Activated CD8-positive, alpha-beta T cell treated with anti-CD3 and anti-CD28 coated beads, Interleukin-2, amount 10 ng/mL, durations not matched to agents 7 days and 5 days (primary cell): ENCODE data around the gene FRMD4B. TPM values are rescaled to one million over a fixed set of nuclear protein-coding genes. Genes with fewer than 3 reads are reported as not detected.

Experiments
- ATAC-seq: fragments of 150-1000 bp; cut with Tn5 transposase; one replicate; pipeline ENCODE4 v1.10.0; 2021; ENCODE audit warnings: moderate library complexity
- CTCF ChIA-PET: fragments of 350-600 bp; sonication (Branson Sonifier 250); formaldehyde crosslinking; loops from one replicate; lab custom pipeline; 2021; ENCODE audit warnings: antibody characterized with exemption; lab: Charles Lee
- POLR2A ChIA-PET: fragments of 350-600 bp; sonication (Branson Sonifier 250); formaldehyde crosslinking; loops from one replicate; lab custom pipeline; 2021; ENCODE audit warnings: antibody characterized with exemption; lab: Charles Lee
- DNase-seq: peaks from one replicate; pipeline ENCODE4 v3.0.0-alpha.2; 2020
- H3K27ac Mint-ChIP-seq: one replicate; pipeline ENCODE4 v1.8.0; 2021; ENCODE audit warnings: mild to moderate bottlenecking, mixed read lengths
- H3K27me3 Mint-ChIP-seq: one replicate; pipeline ENCODE4 v1.8.0; 2021; ENCODE audit warnings: low read depth, mixed read lengths
- H3K36me3 Mint-ChIP-seq: one replicate; pipeline ENCODE4 v1.8.0; 2021; ENCODE audit warnings: low read depth, mixed read lengths
- H3K4me1 Mint-ChIP-seq: one replicate; pipeline ENCODE4 v1.8.0; 2021; ENCODE audit warnings: low read depth, mixed read lengths
- H3K4me3 Mint-ChIP-seq: one replicate; pipeline ENCODE4 v1.8.0; 2021; ENCODE audit warnings: mild to moderate bottlenecking, mixed read lengths
- H3K9me3 Mint-ChIP-seq: one replicate; pipeline ENCODE4 v1.8.0; 2022; ENCODE audit warnings: mixed read lengths; ENCODE audit not compliant: insufficient read depth
- total RNA-seq, 2 experiments: library from RNA; stranded (reverse); gene quantifications; one replicate each; pipeline ENCODE4 v1.2.3, GENCODE V29; 2021

Gene FRMD4B
- total RNA-seq, 2 experiments from 2014 or later, result 7.7 to 8.2 TPM

- Mint-ChIP-seq H3K9me3 (no peaks in the 10 kb centered on the region), H3K4me3 (no peak overlapping the region), H3K27me3 (peaks cover 31% of the 10 kb centered on the region), H3K4me1 (no peaks in the 10 kb centered on the region), H3K27ac (no peak overlapping the region), H3K36me3 (no peaks in the 10 kb centered on the region)
- DNase-seq (no peak), ATAC-seq (no peak)
- POLR2A ChIA-PET, result no interaction called here
- CTCF ChIA-PET, result no interaction called here
Measured at GRCh38 chr3:69137412-69137811, 248.5 kb downstream of the FRMD4B start.

GRCh38 chr3:69137005-69137404 lies 248.9 kb downstream of the FRMD4B start:
- no peaks in the 10 kb centered on the region for H3K4me1 Mint-ChIP-seq
- DNase-seq, result no peak
- H3K27ac Mint-ChIP-seq, result no peak overlapping the region
- no peaks in the 10 kb centered on the region for H3K36me3 Mint-ChIP-seq
- H3K27me3 Mint-ChIP-seq, result peaks cover 29% of the 10 kb centered on the region
- H3K4me3 Mint-ChIP-seq, result no peak overlapping the region
- ATAC-seq, result no peak
- ChIA-PET CTCF (interaction anchor here (2.1 kb wide), 1 partner anchor 11 kb away, joined by 4 read pairs; no protein-coding TSS in a partner anchor), POLR2A (no interaction called here)
- no peaks in the 10 kb centered on the region for H3K9me3 Mint-ChIP-seq

GRCh38 chr3:69130689-69131088 lies 255.2 kb downstream of the FRMD4B start:
- POLR2A ChIA-PET, result no interaction called here
- no peaks in the 10 kb centered on the region for H3K36me3 Mint-ChIP-seq
- no peak overlapping the region for H3K4me3 Mint-ChIP-seq
- H3K9me3 Mint-ChIP-seq, result no peaks in the 10 kb centered on the region
- no peaks in the 10 kb centered on the region for H3K4me1 Mint-ChIP-seq
- peaks cover 24% of the 10 kb centered on the region for H3K27me3 Mint-ChIP-seq
- CTCF ChIA-PET, result interaction anchor here (0.6 to 3.2 kb wide), 3 partner anchors 10 to 177 kb away, joined by 4 to 20 read pairs (median 4); no protein-coding TSS in a partner anchor
- H3K27ac Mint-ChIP-seq, result no peak overlapping the region
- no peak for DNase-seq
- no peak for ATAC-seq

- CTCF ChIA-PET, result interaction anchor here (3.2 kb wide), 1 partner anchor 8 kb away, joined by 20 read pairs; no protein-coding TSS in a partner anchor
- DNase-seq, result no peak
- POLR2A ChIA-PET, result no interaction called here
- H3K4me3 Mint-ChIP-seq, result no peak overlapping the region
- H3K27me3 Mint-ChIP-seq, result peaks cover 19% of the 10 kb centered on the region
- no peaks in the 10 kb centered on the region for H3K36me3 Mint-ChIP-seq
- ATAC-seq, result no peak
- no peaks in the 10 kb centered on the region for H3K4me1 Mint-ChIP-seq
- H3K9me3 Mint-ChIP-seq, result no peaks in the 10 kb centered on the region
- H3K27ac Mint-ChIP-seq, result no peak overlapping the region
Measured at GRCh38 chr3:69129531-69129930, 256.4 kb downstream of the FRMD4B start.

- no peak overlapping the region for H3K27ac Mint-ChIP-seq
- no peak overlapping the region for H3K4me3 Mint-ChIP-seq
- no peaks in the 10 kb centered on the region for H3K4me1 Mint-ChIP-seq
- POLR2A ChIA-PET, result no interaction called here
- no peaks in the 10 kb centered on the region for H3K36me3 Mint-ChIP-seq
- peaks cover 19% of the 10 kb centered on the region for H3K27me3 Mint-ChIP-seq
- no peak for DNase-seq
- no peak for ATAC-seq
- CTCF ChIA-PET, result interaction anchor here (1.2 to 3.5 kb wide), 2 partner anchors 33 to 179 kb away, joined by 5 to 25 read pairs; no protein-coding TSS in a partner anchor
- no peaks in the 10 kb centered on the region for H3K9me3 Mint-ChIP-seq
Measured at GRCh38 chr3:69128509-69128908, 257.4 kb downstream of the FRMD4B start.

- ChIA-PET CTCF (interaction anchor here (3.5 kb wide), 1 partner anchor 180 kb away, joined by 25 read pairs; no protein-coding TSS in a partner anchor), POLR2A (no interaction called here)
- ATAC-seq, result no peak
- Mint-ChIP-seq H3K27me3 (peaks cover 19% of the 10 kb centered on the region), H3K4me3 (no peak overlapping the region), H3K4me1 (no peaks in the 10 kb centered on the region), H3K27ac (no peak overlapping the region), H3K36me3 (no peaks in the 10 kb centered on the region), H3K9me3 (no peaks in the 10 kb centered on the region)
- DNase-seq, result no peak
Measured at GRCh38 chr3:69126999-69127398, 258.9 kb downstream of the FRMD4B start.

- no peak for DNase-seq
- CTCF ChIA-PET, result interaction anchor here (0.8 to 3.5 kb wide), 4 partner anchors 10 to 181 kb away, joined by 4 to 25 read pairs (median 4); no protein-coding TSS in a partner anchor
- Mint-ChIP-seq H3K27me3 (peaks cover 19% of the 10 kb centered on the region), H3K4me1 (peaks cover under 1% of the 10 kb centered on the region), H3K4me3 (no peak overlapping the region), H3K9me3 (no peaks in the 10 kb centered on the region), H3K36me3 (no peaks in the 10 kb centered on the region), H3K27ac (no peak overlapping the region)
- no peak for ATAC-seq
- POLR2A ChIA-PET, result no interaction called here
Measured at GRCh38 chr3:69126216-69126615, 259.7 kb downstream of the FRMD4B start.

- no peaks in the 10 kb centered on the region for H3K36me3 Mint-ChIP-seq
- no peaks in the 10 kb centered on the region for H3K9me3 Mint-ChIP-seq
- H3K27me3 Mint-ChIP-seq, result peaks cover 12% of the 10 kb centered on the region
- H3K27ac Mint-ChIP-seq, result no peak within 1 kb of the TSS
- POLR2A ChIA-PET, result no interaction called here
- ATAC-seq (no peak), DNase-seq (no peak)
- CTCF ChIA-PET, result interaction anchor here (1.0 to 2.7 kb wide), 3 partner anchors 39 to 184 kb away, joined by 4 to 9 read pairs (median 9); no protein-coding TSS in a partner anchor
- H3K4me3 Mint-ChIP-seq, result no peak within 1 kb of the TSS
- peaks cover 5% of the 10 kb centered on the region for H3K4me1 Mint-ChIP-seq
Measured at GRCh38 chr3:69122403-69122802, 263.5 kb downstream of the FRMD4B start, which contains the start of gene LMOD3. LMOD3 (minus strand) TSS chr3:69122595; CDS start chr3:69122386, 209 bp downstream.

GRCh38 chr3:69121950-69122349 lies 263.9 kb downstream of the FRMD4B start:
- POLR2A ChIA-PET, result interaction anchor here (0.6 kb wide), 1 partner anchor 108 kb away, joined by 3 read pairs; no protein-coding TSS in a partner anchor
- ATAC-seq, result no peak
- CTCF ChIA-PET, result interaction anchor here (0.8 to 5.8 kb wide), 24 partner anchors 9 to 550 kb away, joined by 3 to 96 read pairs (median 8); no protein-coding TSS in a partner anchor
- DNase-seq, result no peak
- no peaks in the 10 kb centered on the region for H3K9me3 Mint-ChIP-seq
- H3K27ac Mint-ChIP-seq, result no peak overlapping the region
- H3K36me3 Mint-ChIP-seq, result no peaks in the 10 kb centered on the region
- H3K4me3 Mint-ChIP-seq, result no peak overlapping the region
- H3K27me3 Mint-ChIP-seq, result peaks cover 9% of the 10 kb centered on the region
- H3K4me1 Mint-ChIP-seq, result peaks cover 5% of the 10 kb centered on the region

- ATAC-seq (no peak), DNase-seq (no peak)
- Mint-ChIP-seq H3K4me3 (no peak overlapping the region), H3K27me3 (peaks cover 6% of the 10 kb centered on the region), H3K4me1 (peaks cover 5% of the 10 kb centered on the region), H3K36me3 (no peaks in the 10 kb centered on the region), H3K9me3 (no peaks in the 10 kb centered on the region), H3K27ac (no peak overlapping the region)
- POLR2A ChIA-PET, result interaction anchor here (0.6 kb wide), 1 partner anchor 108 kb away, joined by 3 read pairs; no protein-coding TSS in a partner anchor
- CTCF ChIA-PET, result interaction anchor here (0.5 to 5.8 kb wide), 44 partner anchors 9 to 1897 kb away, joined by 3 to 96 read pairs (median 4); no protein-coding TSS in a partner anchor
Measured at GRCh38 chr3:69121513-69121912, 264.4 kb downstream of the FRMD4B start.

GRCh38 chr3:69120879-69121464 lies 264.9 kb downstream of the FRMD4B start:
- peaks cover 5% of the 10 kb centered on the region for H3K4me1 Mint-ChIP-seq
- H3K27me3 Mint-ChIP-seq, result peaks cover 2% of the 10 kb centered on the region
- ATAC-seq, result peak; percentile 72
- H3K36me3 Mint-ChIP-seq, result no peaks in the 10 kb centered on the region
- CTCF ChIA-PET, result interaction anchor here (0.5 to 5.8 kb wide), 49 partner anchors 9 to 1898 kb away, joined by 3 to 96 read pairs (median 4); no protein-coding TSS in a partner anchor
- no peaks in the 10 kb centered on the region for H3K9me3 Mint-ChIP-seq
- no peak overlapping the region for H3K4me3 Mint-ChIP-seq
- DNase-seq, result peak; percentile 90
- H3K27ac Mint-ChIP-seq, result no peak overlapping the region
- POLR2A ChIA-PET, result interaction anchor here (0.6 kb wide), 1 partner anchor 107 kb away, joined by 3 read pairs; no protein-coding TSS in a partner anchor
